Gastrocnemius medialis (tissue), 4 donors: ENCODE results near the gene DCP1A. TPM values are rescaled to one million over a fixed set of nuclear protein-coding genes. Genes with fewer than 3 reads are reported as not detected.
"Not testable (repeated sequence)": the region's sequence is repeated elsewhere in the genome, so short reads cannot be mapped to it uniquely, and the experiment has no call there.

Source experiments
- ATAC-seq, 2 donors: fragments of 150-250 bp; one replicate each; pipeline ENCODE4 v1.9.1; 2016
- DNase-seq, 2 donors: peaks; one replicate each; pipeline ENCODE4 v3.0.0-alpha.2; 2019
- H3K27ac ChIP-seq, 4 donors: fragments of 200-600 bp; sonication (generic); 1 replicate in 1 of 4; 2 replicates in 3 of 4; pipeline ENCODE4 v1.5.1; 2016 to 2018; ENCODE audit warnings: mild to moderate bottlenecking in 2 of 4, moderate library complexity in 1 of 4
- H3K27me3 ChIP-seq, 3 donors: fragments of 200-600 bp; sonication (generic) in 2 of 3; 1 replicate in 1 of 3; 2 replicates in 2 of 3; pipeline versions ENCODE4 v1.5.1 to v1.6.0; 2016 to 2019; ENCODE audit warnings: mild to moderate bottlenecking in 1 of 3, moderate library complexity in 1 of 3
- H3K36me3 ChIP-seq, 2 donors: fragments of 200-600 bp; sonication (generic) in 1 of 2; one replicate each; pipeline ENCODE4 v1.5.1; 2017 to 2018
- H3K4me1 ChIP-seq, 2 donors: fragments of 200-600 bp; sonication (generic) in 1 of 2; one replicate each; pipeline ENCODE4 v1.5.1; 2016 to 2017; ENCODE audit warnings: mild to moderate bottlenecking in 2 of 2
- H3K4me3 ChIP-seq, 4 donors: fragments of 200-600 bp; sonication (generic) in 3 of 4; 1 replicate in 1 of 4; 2 replicates in 3 of 4; pipeline ENCODE4 v1.5.1; 2016 to 2019; ENCODE audit warnings: mild to moderate bottlenecking in 2 of 4
- H3K9me3 ChIP-seq, 3 donors: fragments of 200-600 bp; sonication (generic) in 2 of 3; 1 replicate in 1 of 3; 2 replicates in 2 of 3; pipeline ENCODE4 v1.5.1; 2016 to 2019
- POLR2A ChIP-seq, 2 donors: fragments of 450-650 bp; IDR thresholded peaks; one replicate each; pipeline ENCODE4 v1.6.1; 2017; ENCODE audit warnings: antibody characterized with exemption in 2 of 2, mild to moderate bottlenecking in 2 of 2, moderate library complexity in 2 of 2
- in situ Hi-C, 4 donors: fragments of 200-750 bp; cut with MboI; loops; one replicate each; pipeline versions ENCODE4 v1.15.0 to v1.8.0; 2017; ENCODE audit warnings: low sequenced_read_pairs in 4 of 4
- intact Hi-C: fragments of 100-400 bp; cut with DNase I; formaldehyde crosslinking; loops from one replicate; pipeline ENCODE4 v1.15.1; 2023; ENCODE audit warnings: low total_unique reads
- total RNA-seq, 4 donors: library from RNA; depleted of rRNA; stranded (reverse); fragments of >200 nt; gene quantifications; one replicate each; pipeline versions ENCODE4 v1.1.0 to v1.2.3, GENCODE V29; 2016
- TF ChIP-seq, protein P1 (sequence below), 5 experiments: fragments of 450-650 bp in 3 of 5; fragments of 200-600 bp in 2 of 5; sonication (generic) in 2 of 5; IDR thresholded peaks in 4 of 5; conservative IDR thresholded peaks in 1 of 5; 1 replicate in 4 of 5; 2 replicates in 1 of 5; pipeline ENCODE4 v1.5.1; 2016 to 2019; ENCODE audit warnings: antibody characterized with exemption in 5 of 5, mild to moderate bottlenecking in 3 of 5, moderate library complexity in 3 of 5

Gene DCP1A
- total RNA-seq, 4 donors from 2014 or later: 10.9 to 18.4 (median 15.2) TPM

DNA sequence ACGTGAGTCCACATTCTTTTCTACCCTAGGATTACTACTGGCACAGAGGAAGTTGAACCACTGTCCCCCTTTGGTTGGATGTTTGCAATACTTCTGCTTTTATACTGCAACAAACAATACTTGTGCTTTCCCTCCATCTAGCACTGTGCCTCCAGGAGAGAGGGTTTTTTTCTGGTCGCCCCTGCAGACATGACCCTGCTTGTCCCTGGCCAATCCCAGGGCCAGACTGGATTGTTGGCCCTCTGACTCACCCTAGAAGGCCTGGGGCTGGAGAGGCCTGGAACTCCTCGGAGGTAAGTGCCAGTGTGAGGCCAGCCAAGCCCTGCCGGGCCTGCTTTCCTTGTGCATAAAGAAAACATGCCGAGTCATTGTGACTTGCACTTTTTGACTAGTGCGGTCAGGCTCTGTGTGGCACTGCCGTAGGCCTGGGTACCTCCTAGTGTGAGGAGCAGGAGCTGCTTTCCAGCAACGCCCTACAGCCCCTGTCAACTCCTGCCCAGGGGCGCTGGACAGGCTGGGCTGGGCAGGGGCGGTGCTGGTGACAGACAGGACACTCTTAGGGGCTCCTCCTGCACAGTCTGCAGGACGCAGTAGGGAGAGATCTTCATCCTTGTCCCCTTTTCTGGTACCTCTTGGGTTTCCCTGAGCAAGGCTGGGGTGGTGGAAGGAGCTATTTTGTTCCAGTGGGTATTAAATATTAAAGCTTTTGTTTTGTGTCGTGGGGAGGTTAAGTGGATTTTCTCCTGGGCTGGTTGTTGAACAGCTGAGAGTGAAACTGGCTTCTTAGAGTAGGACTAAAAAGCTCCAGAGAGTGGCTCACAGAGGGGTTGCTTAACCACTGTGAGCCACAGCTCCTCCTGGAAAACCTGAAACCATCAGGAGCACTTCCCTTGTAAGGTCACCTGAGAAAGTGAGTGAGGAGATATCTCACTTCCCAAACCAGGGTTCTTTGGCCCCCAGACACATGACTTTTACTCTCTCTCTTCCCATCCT is 77.2 kb downstream of the DCP1A start:
- in situ Hi-C loops (no loop called here), intact Hi-C loops (no loop called here)
- H3K27ac ChIP-seq: peak overlapping the region; percentile 84 to 94 (median 93)
- no peaks in the 10 kb centered on the region for H3K27me3 ChIP-seq
- H3K4me1 ChIP-seq: peaks cover 9 to 17% of the 10 kb centered on the region in 2 donors
- peak overlapping the region in 1 of 4 donors; percentile 6 for H3K4me3 ChIP-seq
- TF ChIP-seq, protein P1, sequence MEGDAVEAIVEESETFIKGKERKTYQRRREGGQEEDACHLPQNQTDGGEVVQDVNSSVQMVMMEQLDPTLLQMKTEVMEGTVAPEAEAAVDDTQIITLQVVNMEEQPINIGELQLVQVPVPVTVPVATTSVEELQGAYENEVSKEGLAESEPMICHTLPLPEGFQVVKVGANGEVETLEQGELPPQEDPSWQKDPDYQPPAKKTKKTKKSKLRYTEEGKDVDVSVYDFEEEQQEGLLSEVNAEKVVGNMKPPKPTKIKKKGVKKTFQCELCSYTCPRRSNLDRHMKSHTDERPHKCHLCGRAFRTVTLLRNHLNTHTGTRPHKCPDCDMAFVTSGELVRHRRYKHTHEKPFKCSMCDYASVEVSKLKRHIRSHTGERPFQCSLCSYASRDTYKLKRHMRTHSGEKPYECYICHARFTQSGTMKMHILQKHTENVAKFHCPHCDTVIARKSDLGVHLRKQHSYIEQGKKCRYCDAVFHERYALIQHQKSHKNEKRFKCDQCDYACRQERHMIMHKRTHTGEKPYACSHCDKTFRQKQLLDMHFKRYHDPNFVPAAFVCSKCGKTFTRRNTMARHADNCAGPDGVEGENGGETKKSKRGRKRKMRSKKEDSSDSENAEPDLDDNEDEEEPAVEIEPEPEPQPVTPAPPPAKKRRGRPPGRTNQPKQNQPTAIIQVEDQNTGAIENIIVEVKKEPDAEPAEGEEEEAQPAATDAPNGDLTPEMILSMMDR (IDR thresholded peaks at IDR 0.05 in 4 of 5, conservative IDR thresholded peaks at IDR 0.05 in 1 of 5): no peak
- peak in 1 of 2 donors; percentile 15 for TF ChIP-seq POLR2A (IDR thresholded peaks at IDR 0.05)
- no peaks in the 10 kb centered on the region for H3K9me3 ChIP-seq
- DNase-seq (peak; percentile 84 to 94), ATAC-seq (peak; percentile 91 to 93)
- no peaks in the 10 kb centered on the region for H3K36me3 ChIP-seq

DNA sequence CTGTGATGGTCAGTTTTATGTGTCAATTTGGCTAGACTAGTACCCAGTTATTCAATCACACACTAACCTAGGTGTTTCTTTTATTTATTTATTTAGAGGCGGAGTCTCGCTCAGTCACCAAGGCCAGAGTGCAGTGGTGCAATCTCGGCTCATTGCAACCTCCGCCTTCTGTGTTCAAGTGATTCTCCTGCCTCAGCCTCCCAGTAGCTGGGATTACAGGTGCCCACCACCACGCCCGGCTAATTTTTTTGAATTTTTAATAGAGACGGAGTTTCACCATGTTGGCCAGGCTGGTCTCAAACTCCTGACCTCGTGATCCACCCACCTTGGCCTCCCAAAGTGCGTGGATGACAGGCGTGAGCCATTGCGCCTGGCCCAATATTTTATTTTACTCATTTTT is 78.2 kb downstream of the DCP1A start:
- peaks cover 9 to 25% of the 10 kb centered on the region in 2 donors for H3K4me1 ChIP-seq
- H3K27me3 ChIP-seq, ATAC-seq, H3K4me3 ChIP-seq, intact Hi-C loops, in situ Hi-C loops, DNase-seq, H3K9me3 ChIP-seq, H3K36me3 ChIP-seq: not testable (repeated sequence)
- peak overlapping the region; percentile 84 to 94 (median 93) for H3K27ac ChIP-seq

- no peaks in the 10 kb centered on the region for H3K9me3 ChIP-seq
- intact Hi-C loops: no loop called here
- H3K27ac ChIP-seq: no peak overlapping the region
- DNase-seq (no peak), ATAC-seq (no peak)
- peaks cover 9 to 25% of the 10 kb centered on the region in 2 donors for H3K4me1 ChIP-seq
- no peaks in the 10 kb centered on the region for H3K36me3 ChIP-seq
- H3K4me3 ChIP-seq: no peak overlapping the region
- in situ Hi-C loops: no loop called here
- no peak for TF ChIP-seq POLR2A (IDR thresholded peaks at IDR 0.05)
- TF ChIP-seq, protein P1 (IDR thresholded peaks at IDR 0.05 in 4 of 5, conservative IDR thresholded peaks at IDR 0.05 in 1 of 5): no peak
- no peaks in the 10 kb centered on the region for H3K27me3 ChIP-seq
These were observed 79.6 kb downstream of the DCP1A start for GRCh38 chr3:53267766-53268165.

GRCh38 chr3:53264718-53265117 is 82.6 kb downstream of the DCP1A start:
- Histone ChIP-seq H3K4me1 (peaks cover 6 to 13% of the 10 kb centered on the region in 2 donors), H3K27me3 (no peaks in the 10 kb centered on the region), H3K36me3 (no peaks in the 10 kb centered on the region), H3K27ac (peak overlapping the region in 3 of 4 donors; percentile 2 to 10 (median 8)), H3K9me3 (no peaks in the 10 kb centered on the region), H3K4me3 (no peak overlapping the region)
- ATAC-seq: peak; percentile 61 to 70
- intact Hi-C loops (no loop called here), in situ Hi-C loops (no loop called here)
- TF ChIP-seq, protein P1 (IDR thresholded peaks at IDR 0.05 in 4 of 5, conservative IDR thresholded peaks at IDR 0.05 in 1 of 5): no peak
- TF ChIP-seq POLR2A (IDR thresholded peaks at IDR 0.05): no peak
- DNase-seq: peak in 1 of 2 donors; percentile 52

DNA sequence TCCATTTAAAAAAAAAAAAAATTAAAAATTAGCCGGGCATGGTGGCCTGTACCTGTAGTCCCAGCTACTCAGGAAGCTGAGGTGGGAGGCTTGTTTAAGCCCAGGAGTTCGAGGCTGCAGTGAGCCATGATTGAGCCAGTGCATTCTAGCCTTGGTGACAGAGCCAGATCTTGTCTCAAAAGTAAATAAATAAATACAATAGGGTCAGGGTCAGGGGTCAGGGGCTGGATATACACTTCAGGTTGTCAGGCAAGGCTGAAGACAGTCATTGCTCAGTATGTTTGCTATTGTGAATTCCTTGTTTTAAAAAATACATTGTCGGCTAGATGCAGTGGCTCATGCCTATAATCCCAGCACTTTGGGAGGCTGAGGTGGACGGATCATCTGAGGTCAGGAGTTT is 83.4 kb downstream of the DCP1A start:
- peaks cover 12 to 15% of the 10 kb centered on the region in 2 donors for H3K4me1 ChIP-seq
- no peak for DNase-seq
- intact Hi-C loops: no loop called here
- in situ Hi-C loops: no loop called here
- no peak overlapping the region for H3K27ac ChIP-seq
- H3K36me3 ChIP-seq: no peaks in the 10 kb centered on the region
- ATAC-seq: no peak
- no peaks in the 10 kb centered on the region for H3K27me3 ChIP-seq
- H3K4me3 ChIP-seq: no peak overlapping the region
- TF ChIP-seq, protein P1 (IDR thresholded peaks at IDR 0.05 in 4 of 5, conservative IDR thresholded peaks at IDR 0.05 in 1 of 5): no peak
- TF ChIP-seq POLR2A (IDR thresholded peaks at IDR 0.05): no peak
- no peaks in the 10 kb centered on the region for H3K9me3 ChIP-seq
